ENCODE data around the gene KPNB1. TPM values are rescaled to one million over a fixed set of nuclear protein-coding genes. Genes with fewer than 3 reads are reported as not detected.
A peak's percentile ranks its signal among the peaks of the same experiment; 100 is the strongest.

Gene KPNB1
- total and polyA plus RNA-seq, 2 of the 4 experiments (the other 2 are of a cell fraction) = 206 to 1,082 TPM

DNA sequence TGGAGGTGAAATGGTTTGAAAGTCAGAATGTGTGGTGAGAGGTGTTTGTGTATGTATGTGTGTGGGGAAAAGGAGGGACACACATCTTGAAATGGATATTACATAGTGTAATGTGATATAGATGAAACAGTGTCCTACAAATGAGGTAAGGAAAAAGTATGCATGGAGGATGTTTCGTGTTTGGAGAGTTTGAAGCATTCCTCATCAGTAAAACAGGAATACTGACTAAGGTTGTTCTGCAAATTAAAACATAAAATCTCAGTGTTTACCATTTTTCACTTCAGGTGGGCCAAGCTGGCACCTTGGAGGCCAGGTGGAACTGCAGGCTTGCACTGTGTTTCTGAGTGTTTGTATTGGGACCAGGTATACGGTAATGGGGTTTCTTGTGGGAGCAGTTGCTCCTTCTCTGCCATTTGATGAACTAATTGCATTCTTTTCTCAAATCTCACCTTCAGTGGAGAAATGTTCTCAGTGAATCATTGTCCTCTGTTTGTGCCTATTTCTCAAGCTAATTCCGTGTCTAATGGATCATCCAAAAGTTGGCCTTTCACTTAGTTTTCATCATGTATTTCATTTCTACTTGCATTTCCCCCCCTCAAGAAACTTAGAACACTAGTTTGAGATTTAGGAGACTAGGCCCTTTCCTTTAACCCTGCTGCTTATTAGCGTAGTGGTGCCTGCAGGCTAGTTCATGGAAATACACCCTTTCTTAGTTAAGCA, 36.0 kb downstream of the KPNB1 start:
- H3K9ac ChIP-seq (ENCODE audit: low read depth, low read length) = no peak overlapping the region
- H4K91ac ChIP-seq (ENCODE audit: insufficient read depth, low read depth, low read length) = no peak overlapping the region
- no peak overlapping the region for H3K14ac ChIP-seq (replicated peaks; ENCODE audit: low read depth, low read length)
- peaks cover 17% of the 10 kb centered on the region for H3K9me1 ChIP-seq (ENCODE audit: insufficient read depth, low read length)
- no TSS peak for BruUV-seq (replicated peaks)
- H3K36me3 ChIP-seq (ENCODE audit: control insufficient read depth, insufficient read depth, low read length) = peaks cover 25% of the 10 kb centered on the region
- H4K8ac ChIP-seq (ENCODE audit: low read depth in 2 of 2, low read length in 2 of 2) = no peak overlapping the region
- H3K9me3 ChIP-seq (ENCODE audit: control insufficient read depth, insufficient read depth, low read length) = no peaks in the 10 kb centered on the region
- H3K79me1 ChIP-seq (ENCODE audit: low read depth in 1 of 2, low read length in 2 of 2) = peaks cover 13 to 41% of the 10 kb centered on the region in 2 experiments
- no peak overlapping the region for H2AK9ac ChIP-seq (replicated peaks; ENCODE audit: low read depth, low read length, poor library complexity)
- H2BK15ac ChIP-seq (ENCODE audit: low read depth, low read length) = no peak overlapping the region
- DNase-seq = peak; percentile 36
- no peak overlapping the region for H3K23ac ChIP-seq (ENCODE audit: low read depth, low read length)
- CTCF ChIA-PET = no interaction called here
- peaks cover 20% of the 10 kb centered on the region for H3K4me1 ChIP-seq (ENCODE audit: control insufficient read depth, insufficient read depth, low read length)
- H2AFZ ChIP-seq (replicated peaks; ENCODE audit: low read length, poor library complexity) = no peak overlapping the region
- peak; percentile 3; the same call in 1 of the 2 replicates for ATAC-seq (ENCODE audit: low read depth)
- in situ Hi-C loops (cut with MboI; ENCODE audit: low sequenced_read_pairs) (no loop called here), dilution Hi-C loops (cut with HindIII; ENCODE audit: low sequenced_read_pairs, unreplicated experiment) (no loop called here), intact Hi-C loops (cut with micrococcal nuclease) (no loop called here)
- H2AK5ac ChIP-seq (ENCODE audit: low read depth, low read length) = no peak overlapping the region
- WGBS, 2 experiments (ENCODE audit: extremely low coverage in 2 of 2, insufficient read length in 1 of 2) = no CpG with 5 or more reads among the region's 4 CpGs
- no peak overlapping the region for H3K56ac ChIP-seq (ENCODE audit: extremely low read depth, insufficient read depth, low read length)
- H2BK20ac ChIP-seq (ENCODE audit: low read depth, low read length) = no peak overlapping the region
- H3K4ac ChIP-seq (ENCODE audit: low read depth, low read length) = no peak overlapping the region
- no peak overlapping the region for H3K27ac ChIP-seq (ENCODE audit: insufficient read depth, low read length)
- TF ChIP-seq, protein P1, sequence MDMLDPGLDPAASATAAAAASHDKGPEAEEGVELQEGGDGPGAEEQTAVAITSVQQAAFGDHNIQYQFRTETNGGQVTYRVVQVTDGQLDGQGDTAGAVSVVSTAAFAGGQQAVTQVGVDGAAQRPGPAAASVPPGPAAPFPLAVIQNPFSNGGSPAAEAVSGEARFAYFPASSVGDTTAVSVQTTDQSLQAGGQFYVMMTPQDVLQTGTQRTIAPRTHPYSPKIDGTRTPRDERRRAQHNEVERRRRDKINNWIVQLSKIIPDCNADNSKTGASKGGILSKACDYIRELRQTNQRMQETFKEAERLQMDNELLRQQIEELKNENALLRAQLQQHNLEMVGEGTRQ (IDR thresholded peaks at IDR 0.05; ENCODE audit: low read depth, low read length) = no peak
- TF ChIP-seq BHLHE40 (IDR thresholded peaks at IDR 0.05; ENCODE audit: low read depth, low read length) (no peak), SMC3 (IDR thresholded peaks at IDR 0.05; ENCODE audit: low read depth, low read length) (no peak), MAFK (IDR thresholded peaks at IDR 0.05; ENCODE audit: low read depth, low read length) (no peak), FOS (IDR thresholded peaks at IDR 0.05; ENCODE audit: low read depth, low read length) (no peak)
- H2BK120ac ChIP-seq (ENCODE audit: low read depth, low read length) = no peak overlapping the region
- no peaks in the 10 kb centered on the region for H3K27me3 ChIP-seq (ENCODE audit: control insufficient read depth, insufficient read depth, low read length)
- no peak overlapping the region for H3K4me3 ChIP-seq (ENCODE audit: insufficient read depth, low read depth, low read length)
- H3K18ac ChIP-seq (ENCODE audit: low read depth, low read length) = no peak overlapping the region
- POLR2A ChIA-PET (ENCODE audit: unreplicated experiment) = interaction anchor here (0.6 kb wide), 1 partner anchor 19 kb away, joined by 3 read pairs; no protein-coding TSS in a partner anchor
- H2BK5ac ChIP-seq (ENCODE audit: low read depth, low read length, poor library complexity, severe bottlenecking) = peak overlapping the region; percentile 65
- H4K20me1 ChIP-seq (ENCODE audit: insufficient read depth, low read length) = peaks cover 48% of the 10 kb centered on the region
- no peak overlapping the region for H4K5ac ChIP-seq (ENCODE audit: low read depth, low read length)
- H3K4me2 ChIP-seq (ENCODE audit: low read depth, low read length) = peak overlapping the region; percentile 20; the same call in 1 of the 2 replicates

Measured in IMR-90 (cell line).